NCI-H1417 treated with DMSO at 0.1 percent for 48 hours (cell line): Measurements from ENCODE around the gene TRAM2.

Experiments
- DNase-seq: peaks from one replicate; lab custom pipeline; 2025; lab: John Stamatoyannopoulos, UW

Gene TRAM2

DNA sequence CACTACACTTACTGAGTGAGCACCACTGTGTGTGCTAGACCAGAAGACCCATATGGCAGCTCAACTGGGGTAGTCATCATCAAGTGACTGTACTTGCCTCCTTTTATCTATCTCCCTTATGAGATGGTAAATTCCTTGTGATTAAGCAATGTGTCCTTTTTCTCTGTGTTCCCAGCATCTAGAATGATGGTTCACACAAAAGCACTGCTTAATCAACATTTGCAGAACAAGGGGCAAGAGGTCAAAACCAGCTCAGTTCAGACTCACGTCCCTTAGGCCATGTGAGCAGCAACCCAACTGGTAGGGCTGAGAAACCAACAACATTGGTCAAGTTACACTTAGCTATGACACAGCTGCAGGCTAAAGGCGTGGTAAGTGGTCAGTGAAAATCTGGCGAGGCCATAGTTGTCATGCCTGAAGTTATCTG lies 10.0 kb downstream of the TRAM2 start:
- DNase-seq = no peak

DNA sequence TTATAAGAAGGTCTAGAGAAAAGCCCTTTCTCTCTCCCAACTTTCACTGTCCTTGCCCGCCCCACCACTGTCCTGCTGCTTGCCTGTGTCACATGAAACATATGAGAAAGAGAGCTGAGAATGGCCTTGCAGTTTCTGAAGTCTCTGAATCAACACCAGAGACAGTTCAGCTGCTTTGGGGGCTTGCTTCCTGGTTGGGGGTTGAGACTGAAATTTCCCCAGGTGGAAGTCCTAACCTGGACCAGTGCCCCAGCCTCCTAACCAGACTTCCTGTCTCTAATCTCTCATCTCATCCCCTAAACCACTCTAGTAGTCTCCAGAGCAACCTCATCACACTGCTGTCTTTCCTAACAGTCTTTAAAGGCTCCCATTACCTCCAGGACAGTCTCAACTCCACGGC lies 10.7 kb downstream of the TRAM2 start:
- DNase-seq = no peak

DNA sequence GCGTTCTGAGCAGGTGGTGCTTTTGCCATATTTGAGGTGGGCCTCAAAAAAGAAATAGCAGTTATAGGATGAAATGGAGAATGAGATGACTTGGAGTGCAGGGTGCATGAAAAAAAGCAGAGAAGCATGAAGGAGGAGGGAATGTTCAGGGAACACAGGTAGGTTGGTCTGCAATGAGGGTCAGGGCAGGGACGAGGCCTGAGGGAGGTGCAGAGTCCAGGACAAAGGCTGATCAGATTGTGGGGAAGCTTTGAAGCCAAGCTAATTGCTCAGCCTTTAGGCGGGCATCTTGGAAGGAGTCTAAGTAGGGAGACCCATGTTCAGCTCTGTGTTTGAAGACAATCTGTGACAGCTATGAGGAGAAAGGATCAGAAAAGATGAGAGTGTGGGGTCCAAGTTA lies 12.0 kb downstream of the TRAM2 start:
- DNase-seq = no peak

DNA sequence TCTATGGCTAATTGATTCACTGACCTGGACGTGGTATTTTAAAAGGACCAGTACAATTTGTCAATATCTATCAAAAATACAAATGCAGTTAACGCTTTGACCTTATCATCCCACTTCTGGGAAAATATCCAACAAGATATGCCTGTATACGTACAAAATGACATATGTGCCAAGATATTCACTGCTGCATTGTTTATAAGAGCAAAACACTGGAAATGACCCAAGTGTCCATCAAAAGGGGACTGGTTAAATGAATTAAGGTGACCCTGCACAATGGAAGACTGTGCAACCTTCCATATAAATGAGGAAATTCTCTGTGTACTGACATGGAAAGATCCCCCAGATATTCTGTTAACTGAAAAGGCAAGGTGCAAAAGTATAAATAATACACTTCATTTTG lies 13.9 kb downstream of the TRAM2 start:
- DNase-seq = no peak

DNA sequence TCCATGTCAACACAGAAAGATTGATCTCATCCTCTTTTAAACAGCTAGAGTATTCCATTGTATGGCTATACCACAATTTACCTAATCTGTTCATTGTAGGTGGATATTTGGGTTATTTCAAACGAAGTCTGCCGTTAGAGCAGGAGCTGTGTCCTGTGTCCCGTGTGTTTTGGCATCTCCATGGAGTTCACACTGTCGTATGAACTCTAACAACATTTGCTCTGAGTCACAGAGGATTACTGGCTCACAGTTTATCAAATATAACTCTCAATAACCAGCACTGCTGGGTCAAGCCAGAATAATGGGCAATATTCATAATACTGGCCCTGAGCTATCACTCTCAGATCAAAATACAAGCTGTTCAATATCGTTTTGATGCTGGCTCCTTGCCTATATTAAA lies 16.4 kb downstream of the TRAM2 start:
- no peak for DNase-seq

DNA sequence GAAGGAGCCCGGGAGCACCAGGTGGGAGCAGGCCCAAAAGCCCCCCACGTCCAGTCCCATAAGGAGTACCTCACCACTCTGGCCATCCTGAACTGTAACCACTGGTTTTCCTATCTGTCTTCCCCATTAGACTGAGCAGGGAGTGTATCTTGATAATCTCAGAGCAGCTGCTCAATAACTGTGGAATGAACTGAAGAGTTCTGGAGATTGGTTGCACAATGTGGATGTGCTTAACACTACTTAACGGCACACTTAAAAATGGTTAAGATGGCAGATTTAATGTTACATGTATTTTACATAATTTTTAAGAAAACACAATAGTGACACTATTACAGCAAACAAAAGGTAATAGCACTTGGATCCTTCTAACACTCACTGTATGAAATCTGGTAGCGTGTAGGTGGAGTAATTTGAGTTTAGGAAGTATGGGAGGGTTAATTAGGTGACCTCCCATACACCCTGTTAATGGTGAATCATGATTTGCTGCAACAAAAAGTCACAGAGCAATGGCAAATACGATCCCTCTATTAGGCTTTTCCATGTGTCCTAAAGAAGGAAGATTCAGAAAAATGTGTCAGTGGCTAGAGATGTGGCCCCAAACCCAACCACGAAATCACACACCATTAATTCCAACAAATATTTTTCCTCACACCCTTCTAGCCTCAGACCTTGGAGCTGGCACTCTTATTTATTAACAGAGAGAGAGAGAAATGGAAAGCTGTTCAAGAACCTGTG lies 18.4 kb downstream of the TRAM2 start:
- no peak for DNase-seq

DNA sequence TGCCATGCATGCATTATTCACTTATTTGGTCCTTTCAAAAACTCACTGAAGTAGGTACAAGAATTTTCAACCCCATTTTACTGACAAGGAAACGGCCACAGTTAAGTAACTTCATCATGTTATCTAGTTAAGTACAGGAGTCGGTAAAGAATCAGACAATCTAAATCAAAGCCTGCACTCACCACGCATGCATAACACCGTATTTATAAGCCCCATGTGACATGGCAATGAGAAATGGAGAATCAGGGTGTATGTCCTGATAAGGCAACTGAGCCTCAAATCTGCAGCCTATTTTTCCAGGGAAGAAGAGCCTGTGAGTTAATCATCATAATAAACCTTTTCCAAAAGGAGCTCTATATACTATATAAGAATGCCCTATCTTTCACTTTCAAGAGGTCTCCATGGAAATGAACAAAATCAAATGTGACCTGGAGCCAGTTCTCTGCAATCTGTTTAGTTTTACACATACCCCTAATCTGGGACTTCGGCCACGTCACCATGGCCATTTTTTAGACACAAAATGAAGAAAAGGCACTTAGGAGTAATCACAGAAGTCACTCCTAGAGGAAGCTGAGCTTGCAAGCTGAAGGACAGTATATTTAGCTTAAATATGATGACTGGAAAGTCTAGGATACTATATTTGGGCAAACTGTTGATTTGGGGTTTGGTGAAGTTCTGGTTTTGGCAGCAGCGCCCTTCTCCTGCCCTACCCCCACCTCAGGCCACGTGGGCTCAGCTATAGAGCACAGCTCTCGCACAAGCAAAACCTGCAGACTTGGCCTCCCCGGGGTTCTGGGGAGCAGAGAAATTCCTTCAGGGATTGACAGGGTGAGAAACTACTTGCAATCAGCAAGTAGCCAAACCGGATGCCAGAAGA lies 19.2 kb downstream of the TRAM2 start:
- DNase-seq = no peak

DNA sequence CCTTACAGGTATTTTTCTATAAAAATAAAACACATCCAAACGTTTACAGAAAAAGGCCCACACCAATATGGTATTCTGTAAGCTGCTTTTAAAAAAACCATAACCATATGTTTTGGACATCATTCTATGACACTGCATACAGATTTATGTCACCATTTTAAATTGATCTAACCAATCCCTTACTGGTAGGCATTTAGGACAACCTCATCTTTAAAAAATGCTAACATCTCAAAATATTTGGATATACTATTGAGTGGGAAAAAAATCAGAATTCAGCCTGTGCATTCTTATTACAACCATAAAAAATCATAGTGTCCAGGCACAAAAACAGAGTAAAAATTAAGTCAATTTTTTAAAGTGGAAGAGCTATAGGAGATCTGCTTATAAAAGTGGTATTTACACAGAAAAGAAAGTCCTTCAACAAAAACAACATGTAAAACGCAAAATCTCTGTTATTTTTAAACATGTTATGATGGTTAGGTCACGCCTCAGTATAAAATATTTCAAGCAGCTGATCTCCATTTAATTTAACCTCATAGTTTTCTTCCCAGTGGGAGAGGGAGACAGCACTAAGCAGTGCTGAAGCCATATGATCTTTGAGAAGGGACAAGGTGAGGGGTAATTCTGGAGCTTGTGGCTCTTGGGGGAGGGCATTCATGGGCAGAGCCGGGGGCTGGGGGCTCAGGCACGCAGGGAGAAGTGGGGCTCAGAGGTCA lies 21.2 kb downstream of the TRAM2 start:
- DNase-seq = no peak

DNA sequence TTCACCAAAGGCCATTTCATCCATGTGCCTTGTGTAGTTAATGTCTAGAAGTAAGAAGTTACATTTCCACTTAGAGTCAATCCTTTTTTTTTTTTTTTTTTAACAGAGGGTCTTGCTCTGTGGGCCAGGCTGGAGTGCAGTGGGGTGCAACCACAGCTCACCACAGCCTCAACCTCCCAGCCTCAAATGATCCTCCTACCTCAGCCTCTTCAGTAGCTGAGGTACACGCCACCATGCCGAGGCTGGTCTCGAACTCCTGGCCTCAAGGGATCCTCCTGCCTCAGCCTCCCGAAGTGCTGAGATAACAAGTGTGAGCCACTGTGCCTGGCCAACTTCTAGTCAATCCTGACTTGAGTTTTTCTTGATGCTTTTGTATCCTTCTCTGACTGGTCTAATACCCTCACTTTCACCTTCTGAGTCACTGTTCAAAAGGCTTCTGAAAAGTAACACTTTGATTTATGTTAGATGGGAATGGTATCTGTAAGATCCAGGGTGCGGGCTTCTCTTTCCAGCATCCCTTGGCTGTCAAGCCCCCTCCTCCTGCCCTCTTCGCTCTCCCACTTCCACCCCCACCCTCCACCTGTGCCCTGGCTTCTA lies 22.1 kb downstream of the TRAM2 start:
- DNase-seq = no peak

DNA sequence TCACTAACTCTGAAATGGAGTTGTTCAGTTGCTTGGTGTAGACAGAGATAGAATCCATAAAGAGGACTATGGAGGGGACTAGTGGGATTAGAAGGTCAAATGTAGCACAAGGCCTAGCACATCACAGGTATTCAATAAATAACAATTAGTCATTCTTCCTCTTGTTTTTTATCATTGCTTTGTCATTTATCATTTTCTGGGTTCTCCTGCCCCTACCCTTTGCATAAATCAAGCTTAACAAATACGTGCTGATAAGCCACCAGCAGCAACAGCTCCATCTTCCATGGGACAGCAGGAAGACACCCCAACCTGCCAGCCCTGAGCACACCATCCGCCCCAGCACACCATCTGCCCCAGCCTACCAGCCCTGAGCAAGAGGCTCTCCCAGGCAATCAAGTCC lies 23.1 kb downstream of the TRAM2 start:
- DNase-seq = no peak

DNA sequence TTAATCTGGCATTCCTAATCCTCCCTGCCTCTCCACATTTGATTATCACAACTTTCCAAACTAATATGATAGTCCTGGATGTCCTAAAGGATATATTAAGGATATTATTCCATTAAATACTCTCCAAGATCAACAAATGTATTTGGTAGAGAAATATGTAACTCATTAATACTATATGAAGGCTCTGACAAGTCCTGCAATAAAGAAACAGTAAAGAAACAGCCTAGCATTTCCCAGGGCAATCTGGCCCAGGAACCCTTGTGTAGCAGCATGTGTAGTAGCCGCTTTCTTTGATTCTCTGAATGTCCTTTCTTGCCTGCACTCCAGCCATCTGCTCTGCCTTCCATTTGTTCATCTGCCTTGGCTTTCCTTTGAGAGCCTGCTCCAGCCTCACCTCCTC lies 23.7 kb downstream of the TRAM2 start:
- DNase-seq = no peak

DNA sequence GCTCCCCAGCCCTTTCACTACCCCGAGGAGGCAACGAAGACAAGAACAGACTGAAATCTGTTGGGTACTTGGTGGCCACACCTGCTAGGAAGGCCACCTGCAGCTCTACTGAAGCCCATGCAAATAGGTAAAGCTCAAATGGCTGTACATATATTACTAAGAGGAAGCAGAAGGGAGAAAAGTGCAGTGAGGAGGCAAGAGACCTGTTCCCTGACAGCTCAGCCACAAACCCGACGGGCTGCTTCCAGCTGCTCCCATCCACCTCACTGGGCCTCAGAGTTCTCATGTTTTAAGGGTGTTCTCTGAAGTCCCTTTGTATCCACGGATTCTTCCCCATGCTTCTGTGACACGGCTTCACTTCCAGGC lies 24.6 kb downstream of the TRAM2 start:
- DNase-seq = no peak

DNA sequence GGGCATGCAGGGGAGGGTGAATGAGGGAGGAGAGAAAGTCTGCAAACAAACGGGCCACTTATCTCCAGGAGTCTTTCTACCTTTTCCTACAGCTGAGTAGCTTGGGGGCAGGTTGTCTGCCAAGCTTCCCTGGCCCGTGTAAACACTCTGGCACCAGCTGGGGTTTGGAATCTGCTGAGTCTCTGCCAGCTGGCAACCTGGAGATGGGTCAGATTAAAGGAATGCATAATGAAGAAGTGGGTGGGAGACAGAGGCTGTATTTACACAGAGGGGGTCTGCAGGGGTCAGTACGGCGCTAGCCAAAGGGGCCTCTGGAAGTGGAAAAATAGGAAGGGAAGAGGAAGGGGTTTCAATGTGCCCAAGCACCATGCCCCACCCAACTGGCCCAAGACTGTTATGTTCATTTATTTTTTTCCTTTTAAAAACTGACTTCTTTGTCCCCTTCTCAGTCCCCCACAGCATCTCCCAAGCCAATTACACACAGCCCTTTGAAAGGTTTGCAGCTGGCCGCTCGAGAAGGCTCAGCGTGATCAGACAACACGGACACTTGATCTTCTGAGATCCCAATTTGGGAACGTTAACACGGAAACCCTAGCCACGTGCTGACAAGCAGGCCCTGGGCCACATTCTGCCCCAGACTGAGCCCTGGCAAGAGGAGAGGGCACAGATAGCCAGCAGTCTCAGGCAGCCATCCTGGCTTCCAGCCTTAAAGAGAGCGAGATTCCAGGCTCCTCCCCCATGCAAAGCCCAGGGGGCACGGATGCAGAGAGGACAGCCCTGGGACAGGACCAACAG lies 25.2 kb downstream of the TRAM2 start:
- DNase-seq = peak; percentile 84

DNA sequence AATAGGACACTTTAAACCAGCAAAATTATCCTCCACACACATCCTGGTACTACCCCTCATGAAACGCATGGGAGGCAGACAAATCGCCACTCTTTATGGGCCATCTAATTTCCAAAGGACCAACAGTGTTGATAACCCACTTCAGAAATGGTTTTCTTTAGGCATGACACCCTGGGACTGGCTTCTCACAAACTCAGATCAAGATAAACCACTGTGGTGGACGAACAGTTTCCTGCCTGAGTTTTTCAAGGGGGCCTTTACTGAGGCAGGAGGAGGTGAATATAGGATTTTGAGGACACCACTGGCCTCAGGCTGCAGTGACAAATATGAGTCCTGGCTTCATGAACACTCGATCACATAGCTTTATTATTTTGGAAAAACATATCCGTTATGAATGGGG lies 26.0 kb downstream of the TRAM2 start:
- DNase-seq = no peak

DNA sequence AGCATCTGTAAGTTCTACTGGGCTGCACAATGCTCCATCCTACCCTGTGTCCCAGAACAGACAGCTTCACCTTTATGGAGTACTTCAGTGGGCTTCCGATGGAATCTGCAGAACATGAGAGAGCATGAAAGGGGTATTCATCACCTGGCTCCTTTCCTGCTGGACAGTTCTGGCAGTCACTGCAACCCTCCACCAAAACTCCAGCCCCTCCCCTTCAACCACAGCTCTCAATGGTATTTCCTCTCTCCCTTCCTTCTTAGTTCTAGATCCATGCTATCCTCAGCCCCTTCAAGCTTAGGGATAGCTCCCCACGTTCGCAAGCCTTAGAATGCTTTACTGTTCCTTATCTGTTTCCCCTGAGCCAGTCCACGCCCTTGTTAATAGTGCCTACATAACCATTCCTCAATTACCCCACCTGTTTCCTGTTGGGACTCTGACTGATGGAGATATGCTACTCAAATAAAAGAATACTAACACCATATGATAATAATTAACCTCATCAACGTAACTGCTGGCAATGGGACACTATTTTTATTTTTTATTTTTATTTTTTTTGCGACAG lies 26.8 kb downstream of the TRAM2 start:
- no peak for DNase-seq

DNA sequence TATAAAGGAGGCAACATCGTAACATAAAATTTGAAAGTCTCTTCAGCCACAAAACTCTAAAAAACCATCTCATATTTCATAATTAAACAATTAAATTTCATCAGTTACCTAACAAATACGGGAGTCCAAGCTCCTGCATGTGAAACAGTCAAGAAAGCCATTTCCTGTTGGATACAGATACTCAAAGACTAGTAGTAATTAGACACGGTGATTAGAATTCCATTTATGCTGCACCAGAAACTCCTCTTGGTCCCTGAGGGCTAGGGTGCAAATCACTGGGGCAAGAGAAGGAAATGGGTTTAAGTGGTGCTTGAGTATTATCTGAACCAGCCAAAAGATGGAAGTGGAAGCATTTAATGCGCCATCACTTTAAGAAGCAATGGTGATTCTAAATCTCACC lies 27.4 kb downstream of the TRAM2 start:
- DNase-seq = no peak

DNA sequence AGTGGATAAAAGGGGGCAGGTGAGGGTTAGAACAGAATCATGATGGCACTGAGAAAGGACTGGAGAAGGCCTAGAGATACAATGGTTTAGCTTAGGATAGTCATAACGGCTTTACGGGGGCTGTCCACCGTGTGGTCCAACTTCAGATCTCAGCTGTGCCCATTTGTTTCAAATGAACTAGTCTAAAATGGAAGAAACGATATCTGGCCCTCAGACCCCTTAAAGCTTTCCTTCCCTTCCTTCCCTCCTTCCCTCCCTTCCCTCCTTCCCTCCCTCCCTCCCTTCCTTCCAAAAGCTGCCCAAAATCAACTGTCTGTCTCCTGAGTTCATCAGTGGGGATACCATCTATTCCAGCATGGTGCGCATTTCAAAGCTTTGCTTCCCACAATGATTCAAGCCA lies 27.9 kb downstream of the TRAM2 start:
- DNase-seq = no peak

DNA sequence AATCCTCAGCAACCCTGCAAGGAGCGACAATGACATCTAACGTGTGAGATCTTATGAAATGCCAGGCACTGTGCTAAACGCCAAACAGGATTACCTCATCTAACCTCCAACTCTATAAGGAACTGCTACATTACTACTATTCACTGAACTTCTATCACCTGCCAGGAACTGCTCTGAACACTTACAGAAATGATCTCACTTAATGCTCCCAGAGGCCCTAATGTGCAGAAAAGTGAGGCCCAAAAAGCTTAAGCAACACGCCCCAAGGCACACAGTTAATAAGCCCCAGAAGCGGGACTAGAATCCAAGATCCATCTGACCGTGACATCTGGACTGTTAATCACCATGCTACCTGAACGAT lies 28.5 kb downstream of the TRAM2 start:
- no peak for DNase-seq

DNA sequence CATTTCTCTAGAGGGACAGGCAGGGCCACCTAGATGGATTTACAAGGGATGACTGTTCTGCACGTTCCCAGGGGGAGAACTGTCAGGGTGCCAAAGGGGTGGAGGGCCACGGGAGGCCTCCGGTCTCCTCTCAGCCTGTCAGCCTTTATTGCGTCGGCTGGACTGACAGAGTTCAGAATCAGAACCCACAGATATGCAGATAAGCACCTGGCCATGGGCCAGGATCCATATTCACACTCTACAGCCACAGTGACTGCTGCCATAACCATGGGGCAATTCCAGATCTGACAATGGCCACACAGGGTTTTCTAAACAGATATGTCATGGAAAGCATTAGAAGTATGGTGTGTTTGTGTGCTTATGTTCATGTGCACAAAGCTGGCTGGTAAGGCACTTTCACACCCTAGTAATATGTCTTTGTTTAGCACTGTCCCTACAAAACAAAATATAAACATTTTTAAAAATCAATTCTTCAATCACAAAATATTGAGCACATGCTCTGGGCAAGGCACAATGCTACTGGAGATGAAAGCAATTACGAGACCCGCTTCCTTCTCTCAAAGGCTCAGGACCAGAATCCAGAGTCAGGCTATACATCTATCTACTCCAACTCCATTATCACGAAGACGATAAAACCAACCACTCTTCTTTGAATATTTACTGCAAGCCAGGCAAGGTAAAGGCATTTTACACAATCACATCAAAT lies 29.1 kb downstream of the TRAM2 start:
- no peak for DNase-seq

DNA sequence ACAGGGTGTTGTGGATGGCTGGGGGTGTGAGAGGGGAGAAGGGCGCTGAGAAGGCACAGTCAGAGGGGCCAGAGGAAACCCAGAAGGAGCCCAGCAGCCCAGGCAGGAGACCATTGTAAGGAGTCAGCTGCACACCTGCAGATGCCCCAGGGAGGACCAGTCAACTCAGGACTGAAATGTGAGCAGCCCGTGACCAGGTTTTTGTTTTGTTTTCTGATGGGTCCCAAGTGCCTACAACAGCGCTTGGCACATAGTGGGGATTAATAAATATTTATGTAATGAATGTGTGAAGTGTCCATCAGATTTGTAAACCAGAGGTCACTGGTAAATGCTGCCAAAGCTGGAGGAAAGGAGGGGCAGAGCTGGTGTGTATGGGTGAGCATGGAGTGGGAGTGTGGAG lies 30.2 kb downstream of the TRAM2 start:
- DNase-seq = no peak

DNA sequence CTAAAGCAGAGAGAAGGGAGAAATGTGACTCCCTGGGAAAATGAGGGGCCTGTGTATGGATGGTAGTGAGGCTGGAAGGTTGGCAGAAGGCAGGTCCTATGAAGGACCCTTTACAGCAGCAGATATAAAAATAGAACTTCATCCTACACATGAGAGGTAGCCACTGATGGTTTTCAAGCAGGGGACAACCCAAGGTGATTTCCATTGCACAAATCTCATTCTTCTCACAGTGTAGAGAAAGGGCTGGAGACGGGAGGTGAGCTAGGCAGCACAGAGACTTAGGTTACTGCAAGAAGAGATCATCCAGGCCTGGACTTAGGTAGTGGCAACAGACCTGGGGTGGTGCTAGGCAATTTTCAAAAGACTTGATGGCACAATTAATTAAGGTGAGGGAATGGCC lies 30.7 kb downstream of the TRAM2 start:
- no peak for DNase-seq
